ENCODE results near the gene VRK2.

- TF ChIP-seq, protein P1, sequence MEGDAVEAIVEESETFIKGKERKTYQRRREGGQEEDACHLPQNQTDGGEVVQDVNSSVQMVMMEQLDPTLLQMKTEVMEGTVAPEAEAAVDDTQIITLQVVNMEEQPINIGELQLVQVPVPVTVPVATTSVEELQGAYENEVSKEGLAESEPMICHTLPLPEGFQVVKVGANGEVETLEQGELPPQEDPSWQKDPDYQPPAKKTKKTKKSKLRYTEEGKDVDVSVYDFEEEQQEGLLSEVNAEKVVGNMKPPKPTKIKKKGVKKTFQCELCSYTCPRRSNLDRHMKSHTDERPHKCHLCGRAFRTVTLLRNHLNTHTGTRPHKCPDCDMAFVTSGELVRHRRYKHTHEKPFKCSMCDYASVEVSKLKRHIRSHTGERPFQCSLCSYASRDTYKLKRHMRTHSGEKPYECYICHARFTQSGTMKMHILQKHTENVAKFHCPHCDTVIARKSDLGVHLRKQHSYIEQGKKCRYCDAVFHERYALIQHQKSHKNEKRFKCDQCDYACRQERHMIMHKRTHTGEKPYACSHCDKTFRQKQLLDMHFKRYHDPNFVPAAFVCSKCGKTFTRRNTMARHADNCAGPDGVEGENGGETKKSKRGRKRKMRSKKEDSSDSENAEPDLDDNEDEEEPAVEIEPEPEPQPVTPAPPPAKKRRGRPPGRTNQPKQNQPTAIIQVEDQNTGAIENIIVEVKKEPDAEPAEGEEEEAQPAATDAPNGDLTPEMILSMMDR (conservative IDR thresholded peaks at IDR 0.05 in 1 of 2, IDR thresholded peaks at IDR 0.05 in 1 of 2; ENCODE audit: extremely low read depth in 1 of 2, insufficient read depth in 1 of 2, low read depth in 1 of 2, low read length in 2 of 2): no peak
- no peak for TF ChIP-seq EZH2 (IDR thresholded peaks at IDR 0.05; ENCODE audit: borderline replicate concordance, low read length)
These were observed 14.4 kb upstream of the VRK2 start for GRCh38 chr2:58032016-58032763.
